DND-41 (cell line): ENCODE measurements around the gene NECAP2.
"Not testable (repeated sequence)": the region's sequence is repeated elsewhere in the genome, so short reads cannot be mapped to it uniquely, and the experiment has no call there.

Experiments
- ATAC-seq: fragments of 200-7000 bp; cut with Tn5 transposase; 3 replicates; pipeline ENCODE4 v1.9.1; 2021; ENCODE audit warnings: low read depth; ENCODE audit not compliant: insufficient read depth
- DNase-seq: peaks from one replicate; pipeline ENCODE4 v3.0.0-alpha.2; 2020
- H2AFZ ChIP-seq: 2 replicates; pipeline ENCODE4 v1.6.0; 2012; ENCODE audit warnings: low read depth, low read length
- H3K27ac ChIP-seq: 2 replicates; pipeline ENCODE4 v1.5.1; 2012; ENCODE audit warnings: low read length, inconsistent platforms
- H3K27me3 ChIP-seq: fragments of 200-600 bp; sonication (generic); 2 replicates; pipeline ENCODE4 v1.6.0; 2012; ENCODE audit warnings: low read length, mild to moderate bottlenecking, inconsistent platforms; ENCODE audit not compliant: insufficient read depth, poor library complexity
- H3K36me3 ChIP-seq: 2 replicates; pipeline ENCODE4 v1.5.1; 2012; ENCODE audit warnings: low read length, inconsistent platforms; ENCODE audit not compliant: insufficient read depth
- H3K4me1 ChIP-seq: 2 replicates; pipeline ENCODE4 v1.5.1; 2012; ENCODE audit warnings: mild to moderate bottlenecking, low read length; ENCODE audit not compliant: insufficient read depth
- H3K4me2 ChIP-seq: 2 replicates; pipeline ENCODE4 v1.6.0; 2012; ENCODE audit warnings: mild to moderate bottlenecking, moderate library complexity, low read length, inconsistent platforms; ENCODE audit not compliant: insufficient read depth
- H3K4me3 ChIP-seq, 2 experiments: fragments of 200-600 bp in 1 of 2; shearing (Covaris generic) in 1 of 2; 2 replicates each; pipeline ENCODE4 v1.5.1; 2012 to 2016; ENCODE audit warnings: inconsistent platforms in 2 of 2, low read length in 2 of 2, mild to moderate bottlenecking in 2 of 2, low read depth in 1 of 2, moderate library complexity in 1 of 2
- H3K79me2 ChIP-seq: 2 replicates; pipeline ENCODE4 v1.6.0; 2012; ENCODE audit warnings: low read length, inconsistent platforms; ENCODE audit not compliant: insufficient read depth
- H3K9ac ChIP-seq: 2 replicates; pipeline ENCODE4 v1.6.0; 2012; ENCODE audit warnings: low read depth, mild to moderate bottlenecking, inconsistent platforms, low read length, moderate library complexity
- H3K9me3 ChIP-seq: 2 replicates; pipeline ENCODE4 v1.5.1; 2012; ENCODE audit warnings: low read length, moderate library complexity, mild to moderate bottlenecking, inconsistent platforms; ENCODE audit not compliant: insufficient read depth, severe bottlenecking
- H4K20me1 ChIP-seq: 2 replicates; pipeline ENCODE4 v1.6.0; 2012; ENCODE audit warnings: low read length; ENCODE audit not compliant: insufficient read depth
- CTCF ChIP-seq: IDR thresholded peaks from 2 replicates; pipeline ENCODE4 v1.5.1; 2012; ENCODE audit warnings: borderline replicate concordance, low read length, moderate library complexity, mild to moderate bottlenecking; ENCODE audit not compliant: poor library complexity, severe bottlenecking; ENCODE audit errors: extremely low read depth
- EZH2 ChIP-seq: IDR thresholded peaks from 3 replicates; pipeline ENCODE4 v1.6.1; 2012; ENCODE audit warnings: borderline replicate concordance, low read depth, mild to moderate bottlenecking, moderate library complexity, low read length, inconsistent platforms; ENCODE audit not compliant: severe bottlenecking

The NECAP2 gene

GRCh38 chr1:16491056-16491675 lies 50.6 kb downstream of the NECAP2 start:
- TF ChIP-seq CTCF (no peak), EZH2 (no peak)
- no peaks in the 10 kb centered on the region for H3K4me1 ChIP-seq
- H4K20me1 ChIP-seq = no peaks in the 10 kb centered on the region
- H3K4me3 ChIP-seq = no peak overlapping the region
- H3K27me3 ChIP-seq = no peaks in the 10 kb centered on the region
- peaks cover 2% of the 10 kb centered on the region; the same call in 1 of the 2 replicates for H3K79me2 ChIP-seq
- DNase-seq (no peak), ATAC-seq (no peak)
- H3K9ac ChIP-seq = no peak overlapping the region
- no peak overlapping the region for H3K27ac ChIP-seq
- no peaks in the 10 kb centered on the region for H3K9me3 ChIP-seq
- H2AFZ ChIP-seq = no peak overlapping the region
- H3K36me3 ChIP-seq = peaks cover 15% of the 10 kb centered on the region
- no peak overlapping the region for H3K4me2 ChIP-seq

- not testable (repeated sequence) for H4K20me1 ChIP-seq, H3K4me2 ChIP-seq, H3K27me3 ChIP-seq, ATAC-seq, DNase-seq, H3K4me1 ChIP-seq, H3K9me3 ChIP-seq, H3K9ac ChIP-seq, H3K79me2 ChIP-seq, H2AFZ ChIP-seq, H3K27ac ChIP-seq, H3K4me3 ChIP-seq
- peaks cover 12% of the 10 kb centered on the region for H3K36me3 ChIP-seq
These were observed 52.4 kb downstream of the NECAP2 start for GRCh38 chr1:16492937-16493336.

- not testable (repeated sequence) for H3K79me2 ChIP-seq, DNase-seq, H4K20me1 ChIP-seq, H3K9me3 ChIP-seq, H3K9ac ChIP-seq, H3K27ac ChIP-seq, H2AFZ ChIP-seq, H3K27me3 ChIP-seq, H3K4me2 ChIP-seq, H3K4me3 ChIP-seq, ATAC-seq
- Histone ChIP-seq H3K4me1 (peaks cover 11% of the 10 kb centered on the region), H3K36me3 (peaks cover 12% of the 10 kb centered on the region)
These were observed 53.2 kb downstream of the NECAP2 start for GRCh38 chr1:16493731-16494130.

GRCh38 chr1:16497474-16497904 lies 57.0 kb downstream of the NECAP2 start:
- not testable (repeated sequence) for ATAC-seq, H3K9me3 ChIP-seq, H3K79me2 ChIP-seq, H3K27ac ChIP-seq, H3K9ac ChIP-seq, H3K27me3 ChIP-seq, H3K36me3 ChIP-seq, H2AFZ ChIP-seq, H4K20me1 ChIP-seq, DNase-seq
- H3K4me1 ChIP-seq = peaks cover 23% of the 10 kb centered on the region
- peak; percentile 27 for TF ChIP-seq CTCF
- peak overlapping the region; percentile 86 for H3K4me2 ChIP-seq
- peak overlapping the region in 1 of 2 experiments; percentile 56; a peak in 1 of 4 replicates for H3K4me3 ChIP-seq

GRCh38 chr1:16498047-16498446 lies 57.5 kb downstream of the NECAP2 start:
- not testable (repeated sequence) for H3K36me3 ChIP-seq, DNase-seq, H2AFZ ChIP-seq, H3K27me3 ChIP-seq, H3K9me3 ChIP-seq, H4K20me1 ChIP-seq, H3K79me2 ChIP-seq, ATAC-seq
- H3K27ac ChIP-seq = peak overlapping the region; percentile 51; the same call in 1 of the 2 replicates
- H3K4me2 ChIP-seq = peak overlapping the region; percentile 86
- H3K4me1 ChIP-seq = peaks cover 23% of the 10 kb centered on the region
- H3K9ac ChIP-seq = peak overlapping the region; percentile 60
- peak overlapping the region in 1 of 2 experiments; percentile 56; a peak in 2 of 4 replicates for H3K4me3 ChIP-seq
